H1 (cell line): ENCODE data around the gene SIGLEC11. TPM values are rescaled to one million over a fixed set of nuclear protein-coding genes. Genes with fewer than 3 reads are reported as not detected.

ENCODE experiments used
- CTCF ChIA-PET: fragments of 300-600 bp; sonication (Branson Sonifier 250); formaldehyde crosslinking; loops from one replicate; lab custom pipeline; 2021; ENCODE audit not compliant: partially characterized antibody; lab: Charles Lee
- POLR2A ChIA-PET: fragments of 300-600 bp; sonication (Branson Sonifier 250); formaldehyde crosslinking; loops from one replicate; lab custom pipeline; 2021; ENCODE audit warnings: inconsistent platforms; ENCODE audit not compliant: partially characterized antibody; lab: Charles Lee
- DNase-seq, 2 experiments: peaks; one replicate each; pipeline versions ENCODE4 v3.0.0 to v3.0.0-alpha.2; 2010 to 2022; ENCODE audit warnings: low spot score in 2 of 2, low read depth in 1 of 2, mixed read lengths in 1 of 2
- FAIRE-seq: peaks from 2 replicates; lab custom pipeline; 2011; peaks lifted over from hg19 to GRCh38; lab: Jason Lieb, UNC
- H2AFZ ChIP-seq: 2 replicates; pipeline ENCODE4 v1.8.1; 2012; ENCODE audit warnings: low read length, inconsistent platforms
- H2AK5ac ChIP-seq: 2 replicates; pipeline ENCODE4 v1.6.1; 2013; ENCODE audit warnings: low read depth, low read length
- H2BK120ac ChIP-seq: replicated peaks from 2 replicates; pipeline ENCODE3; 2013; ENCODE audit warnings: low read depth, low read length, inconsistent platforms
- H2BK12ac ChIP-seq: 2 replicates; pipeline ENCODE4 v1.6.1; 2013; ENCODE audit warnings: low read depth, low read length
- H2BK15ac ChIP-seq: 2 replicates; pipeline ENCODE4 v1.6.1; 2013; ENCODE audit warnings: low read length
- H2BK20ac ChIP-seq: 2 replicates; pipeline ENCODE4 v1.6.1; 2013; ENCODE audit warnings: low read length
- H2BK5ac ChIP-seq: 2 replicates; pipeline ENCODE4 v1.6.1; 2013; ENCODE audit warnings: low read depth, low read length
- H3K14ac ChIP-seq: 2 replicates; pipeline ENCODE4 v1.6.1; 2013; ENCODE audit warnings: inconsistent platforms; ENCODE audit not compliant: insufficient read length
- H3K18ac ChIP-seq: 2 replicates; pipeline ENCODE4 v1.6.1; 2013; ENCODE audit warnings: low read length; ENCODE audit errors: extremely low read depth
- H3K23ac ChIP-seq: 2 replicates; pipeline ENCODE4 v1.6.1; 2013; ENCODE audit warnings: inconsistent platforms; ENCODE audit not compliant: insufficient read length
- H3K23me2 ChIP-seq: 2 replicates; pipeline ENCODE4 v1.6.1; 2013; ENCODE audit warnings: low read depth, low read length
- H3K27ac ChIP-seq: 2 replicates; pipeline ENCODE4 v1.6.1; 2011; ENCODE audit warnings: low read depth, low read length, inconsistent platforms
- H3K27me3 ChIP-seq, 4 experiments: replicated peaks in 1 of 4; 1 replicate in 1 of 4; 2 replicates in 3 of 4; pipeline versions ENCODE4 v1.6.1 to v1.8.1; 2011 to 2013; ENCODE audit warnings: low read length in 3 of 4, mild to moderate bottlenecking in 3 of 4, inconsistent platforms in 2 of 4, mixed read lengths in 2 of 4, moderate library complexity in 1 of 4; ENCODE audit not compliant: control insufficient read depth in 3 of 4, insufficient read depth in 3 of 4; ENCODE audit errors: extremely low read depth in 1 of 4
- H3K36me3 ChIP-seq, 4 experiments: 2 replicates each; pipeline versions ENCODE4 v1.6.1 to v1.8.1; 2011 to 2013; ENCODE audit warnings: mild to moderate bottlenecking in 4 of 4, low read length in 3 of 4, moderate library complexity in 2 of 4, control low read depth in 1 of 4, inconsistent platforms in 1 of 4; ENCODE audit not compliant: insufficient read depth in 4 of 4, control insufficient read depth in 2 of 4
- H3K4ac ChIP-seq: replicated peaks from 2 replicates; pipeline ENCODE3; 2013; ENCODE audit warnings: low read length, low read depth, mixed read lengths, inconsistent platforms; ENCODE audit not compliant: insufficient read length
- H3K4me1 ChIP-seq, 4 experiments: replicated peaks in 1 of 4; 1 replicate in 1 of 4; 2 replicates in 3 of 4; pipeline versions ENCODE4 v1.6.1 to v1.8.1; 2011 to 2013; ENCODE audit warnings: low read length in 3 of 4, inconsistent platforms in 2 of 4, mixed read lengths in 1 of 4; ENCODE audit not compliant: insufficient read depth in 4 of 4, control insufficient read depth in 3 of 4
- H3K4me2 ChIP-seq, 2 experiments: 2 replicates each; pipeline versions ENCODE4 v1.6.1 to v1.8.1; 2011 to 2013; ENCODE audit warnings: low read depth in 2 of 2, low read length in 2 of 2, control low read depth in 1 of 2, inconsistent platforms in 1 of 2, mild to moderate bottlenecking in 1 of 2; ENCODE audit not compliant: insufficient read depth in 1 of 2
- H3K4me3 ChIP-seq, 4 experiments: fragments of 200-600, 300-600 bp in 1 of 4; sonication (generic), shearing (Covaris generic), sonication (Bioruptor Twin) in 1 of 4; 2 replicates each; pipeline versions ENCODE4 v1.5.1 to v1.8.1; 2011 to 2016; ENCODE audit warnings: low read length in 4 of 4, low read depth in 3 of 4, control low read depth in 2 of 4, inconsistent platforms in 2 of 4, mild to moderate bottlenecking in 2 of 4, mixed read lengths in 1 of 4, moderate library complexity in 1 of 4; ENCODE audit not compliant: insufficient read depth in 2 of 4; ENCODE audit errors: extremely low read depth in 1 of 4
- H3K56ac ChIP-seq: replicated peaks from 2 replicates; pipeline ENCODE3; 2013; ENCODE audit warnings: low read depth, mild to moderate bottlenecking, mixed read lengths, low read length, inconsistent platforms; ENCODE audit not compliant: insufficient read length
- H3K79me1 ChIP-seq: 2 replicates; pipeline ENCODE4 v1.6.1; 2013; ENCODE audit warnings: low read depth, low read length, control low read depth
- H3K79me2 ChIP-seq, 2 experiments: 2 replicates each; pipeline versions ENCODE4 v1.6.1 to v1.8.1; 2012 to 2013; ENCODE audit warnings: low read length in 2 of 2, mild to moderate bottlenecking in 2 of 2, inconsistent platforms in 1 of 2; ENCODE audit not compliant: insufficient read depth in 2 of 2, control insufficient read depth in 1 of 2
- H3K9ac ChIP-seq, 4 experiments: replicated peaks in 1 of 4; 1 replicate in 1 of 4; 2 replicates in 3 of 4; pipeline versions ENCODE4 v1.6.1 to v1.8.1; 2011 to 2013; ENCODE audit warnings: low read depth in 3 of 4, low read length in 3 of 4, control low read depth in 2 of 4, mild to moderate bottlenecking in 2 of 4, moderate library complexity in 2 of 4, inconsistent platforms in 1 of 4; ENCODE audit errors: extremely low read depth in 1 of 4
- H3K9me3 ChIP-seq, 2 experiments: 2 replicates each; pipeline versions ENCODE4 v1.6.1 to v1.8.1; 2012 to 2013; ENCODE audit warnings: mild to moderate bottlenecking in 2 of 2, moderate library complexity in 2 of 2, control low read depth in 1 of 2, inconsistent platforms in 1 of 2, low read depth in 1 of 2, low read length in 1 of 2, mixed read lengths in 1 of 2; ENCODE audit not compliant: insufficient read depth in 2 of 2
- H4K20me1 ChIP-seq, 2 experiments: replicated peaks in 1 of 2; 2 replicates each; pipeline versions ENCODE3 to v1.8.1; 2011 to 2013; ENCODE audit warnings: inconsistent platforms in 2 of 2, low read length in 2 of 2, mild to moderate bottlenecking in 1 of 2; ENCODE audit not compliant: insufficient read depth in 2 of 2, control insufficient read depth in 1 of 2
- H4K5ac ChIP-seq: 2 replicates; pipeline ENCODE4 v1.6.1; 2013; ENCODE audit warnings: low read length, low read depth, mixed read lengths, inconsistent platforms; ENCODE audit not compliant: insufficient read length
- H4K8ac ChIP-seq: 2 replicates; pipeline ENCODE4 v1.8.0; 2013; ENCODE audit warnings: mild to moderate bottlenecking, moderate library complexity, low read length, inconsistent platforms; ENCODE audit not compliant: insufficient read depth; ENCODE audit errors: extremely low read depth
- H4K91ac ChIP-seq: replicated peaks from 2 replicates; pipeline ENCODE3; 2013; ENCODE audit warnings: low read length, mixed read lengths, inconsistent platforms; ENCODE audit not compliant: insufficient read length
- ATF3 ChIP-seq: IDR thresholded peaks from 2 replicates; pipeline ENCODE4 v1.6.1; 2011; ENCODE audit warnings: low read depth, mild to moderate bottlenecking, low read length; ENCODE audit not compliant: insufficient read depth
- BACH1 ChIP-seq: IDR thresholded peaks from 2 replicates; pipeline ENCODE4 v1.6.1; 2012; ENCODE audit warnings: low read length, improper control_type of control experiment
- CHD2 ChIP-seq: IDR thresholded peaks from 2 replicates; pipeline ENCODE4 v1.6.1; 2012; ENCODE audit warnings: low read length, improper control_type of control experiment
- EP300 ChIP-seq, 2 experiments: IDR thresholded peaks; 1 replicate in 1 of 2; 2 replicates in 1 of 2; pipeline ENCODE4 v1.6.1; 2011 to 2012; ENCODE audit warnings: low read depth in 2 of 2, low read length in 2 of 2, mild to moderate bottlenecking in 2 of 2, borderline replicate concordance in 1 of 2, inconsistent platforms in 1 of 2, moderate library complexity in 1 of 2
- GTF2F1 ChIP-seq: IDR thresholded peaks from 2 replicates; pipeline ENCODE4 v1.6.1; 2012; ENCODE audit warnings: low read depth, low read length, improper control_type of control experiment, borderline replicate concordance
- HDAC2 ChIP-seq, 2 experiments: fragments of 300-600 bp in 1 of 2; sonication (generic) in 1 of 2; IDR thresholded peaks; 2 replicates each; pipeline ENCODE4 v1.6.1; 2011 to 2012; ENCODE audit warnings: low read depth in 2 of 2, low read length in 2 of 2, mild to moderate bottlenecking in 2 of 2, moderate library complexity in 2 of 2, borderline replicate concordance in 1 of 2, inconsistent platforms in 1 of 2
- MAX ChIP-seq: IDR thresholded peaks from 2 replicates; pipeline ENCODE4 v1.6.1; 2012; ENCODE audit warnings: inconsistent platforms
- NANOG ChIP-seq: IDR thresholded peaks from 2 replicates; pipeline ENCODE4 v1.6.1; 2011; ENCODE audit warnings: low read length, low read depth, mild to moderate bottlenecking, inconsistent platforms; ENCODE audit not compliant: insufficient read depth, poor library complexity, severe bottlenecking
- POLR2AphosphoS5 ChIP-seq: IDR thresholded peaks from 2 replicates; pipeline ENCODE4 v1.6.1; 2011; ENCODE audit warnings: low read depth, low read length
- SIRT6 ChIP-seq: IDR thresholded peaks from one replicate; pipeline ENCODE4 v1.7.1; 2012; ENCODE audit warnings: low read length, inconsistent platforms
- SIX5 ChIP-seq: IDR thresholded peaks from 2 replicates; pipeline ENCODE4 v1.6.1; 2011; ENCODE audit warnings: mild to moderate bottlenecking, low read depth, low read length
- SRF ChIP-seq: IDR thresholded peaks from 2 replicates; pipeline ENCODE4 v1.6.1; 2011; ENCODE audit warnings: mild to moderate bottlenecking, low read depth, low read length, moderate library complexity
- WGBS, 2 experiments: shearing (Covaris generic) in 1 of 2; methylation state at CpG; one replicate each; pipeline versions ENCODE4 v1.1.6 to v1.1.7; 2013 to 2015; ENCODE audit warnings: low lambda C conversion rate in 2 of 2, mixed read lengths in 2 of 2, inconsistent platforms in 1 of 2, low coverage in 1 of 2, missing lambda C conversion rate in 1 of 2; ENCODE audit not compliant: insufficient replicate concordance in 2 of 2, insufficient coverage in 1 of 2, insufficient read length in 1 of 2; ENCODE audit errors: extremely low coverage in 1 of 2, missing lambda C conversion rate in 1 of 2; 5-methylcytosine and 5-hydroxymethylcytosine counted together
- polyA plus RNA-seq, 7 experiments: library from polyadenylated mRNA; depleted of rRNA in 3 of 7; stranded (reverse) in 5 of 7; unstranded in 2 of 7; fragments of >200 nt in 5 of 7; fragments of 200-250 nt in 2 of 7; gene quantifications; 1 replicate in 5 of 7; 2 replicates in 1 of 7; 4 replicates in 1 of 7; pipeline versions ENCODE4 v1.2.1 to v1.2.3, GENCODE V29; 2011 to 2013; ENCODE audit warnings: missing spikeins in 2 of 7, mixed read lengths in 2 of 7
- total RNA-seq: library from RNA; stranded (reverse); fragmentation: NEBNext Ultra II Directional; extraction: Animal tissue kit (Norgen Biotek cat#: 25700); gene quantifications from 2 replicates; pipeline ENCODE4 v1.2.1, GENCODE V29; 2021

Gene SIGLEC11
- total and polyA plus RNA-seq, 2 of the 8 experiments (the other 6 are each of a cell fraction or from before 2014, with no cell fraction given) = 0.18 TPM; not detected in 1

GRCh38 chr19:49999371-50000010, 38.5 kb upstream of the SIGLEC11 start:
- Histone ChIP-seq H2AFZ (no peak overlapping the region), H3K4me3 (no peak overlapping the region), H3K36me3 (peaks cover 0 to 7% (median 0%) of the 10 kb centered on the region in 4 experiments; a peak in 2 of 8 replicates), H3K4me1 (no peaks in the 10 kb centered on the region), H3K27ac (no peak overlapping the region), H3K14ac (no peak overlapping the region), H3K27me3 (no peaks in the 10 kb centered on the region), H2BK5ac (no peak overlapping the region), H3K23ac (no peak overlapping the region), H4K91ac (no peak overlapping the region), H3K9ac (no peak overlapping the region), H2BK12ac (no peak overlapping the region), H3K4me2 (no peak overlapping the region), H2BK15ac (no peak overlapping the region), H2BK120ac (no peak overlapping the region), H3K79me1 (no peaks in the 10 kb centered on the region), H4K20me1 (peaks cover 0 to 5% of the 10 kb centered on the region in 2 experiments), H4K8ac (no peak overlapping the region), H3K79me2 (no peaks in the 10 kb centered on the region), H3K18ac (no peak overlapping the region), H3K56ac (no peak overlapping the region), H2AK5ac (no peak overlapping the region), H3K23me2 (no peaks in the 10 kb centered on the region), H2BK20ac (no peak overlapping the region), H3K9me3 (no peaks in the 10 kb centered on the region), H3K4ac (no peak overlapping the region), H4K5ac (no peak overlapping the region)
- ChIA-PET POLR2A (interaction anchor here (1.2 kb wide), 1 partner anchor 20 kb away, joined by 3 read pairs; no protein-coding TSS in a partner anchor), CTCF (interaction anchor here (1.0 to 3.2 kb wide), 3 partner anchors 10 to 238 kb away, joined by 3 to 13 read pairs (median 3); no protein-coding TSS in a partner anchor)
- FAIRE-seq (no peak), DNase-seq (no peak)
- 85% methylated on average over 6 of the region's 6 CpGs; no CpG with 5 or more reads in 1 of the 2 experiments for WGBS, 2 experiments
- TF ChIP-seq GTF2F1 = no peak
- TF ChIP-seq HDAC2 (IDR thresholded peaks at IDR 0.05; ENCODE audit: borderline replicate concordance in 1 of 2, low read depth in 2 of 2, low read length in 2 of 2) = no peak
- no peak for TF ChIP-seq MAX
- TF ChIP-seq SIX5 = no peak
- TF ChIP-seq POLR2AphosphoS5 = no peak
- TF ChIP-seq NANOG = no peak
- no peak for TF ChIP-seq EP300 (IDR thresholded peaks at IDR 0.05; ENCODE audit: borderline replicate concordance in 1 of 2, low read depth in 2 of 2, low read length in 2 of 2)
- no peak for TF ChIP-seq SRF
- no peak for TF ChIP-seq ATF3
- no peak for TF ChIP-seq BACH1
- TF ChIP-seq CHD2 = no peak
- TF ChIP-seq SIRT6 = no peak
